HCT116 (cell line): ENCODE data around the gene HDLBP. TPM values are rescaled to one million over a fixed set of nuclear protein-coding genes. Genes with fewer than 3 reads are reported as not detected.

Experiments
- ATAC-seq: fragments of 200-7000 bp; cut with Tn5 transposase; 2 replicates; pipeline ENCODE4 v1.9.1; 2020; ENCODE audit warnings: mild to moderate bottlenecking, moderate library complexity
- BruUV-seq: library from RNA; stranded (reverse); fragments of 400-500 nt; replicated peaks from 2 replicates; lab custom pipeline; 2021; lab: Mats Ljungman, UMichigan
- CTCF ChIA-PET: fragments of 300-600 bp; sonication (Branson Sonifier 250); formaldehyde crosslinking; loops from one replicate; lab custom pipeline; 2021; ENCODE audit warnings: antibody characterized with exemption; lab: Charles Lee
- POLR2A ChIA-PET: fragments of 300-600, 350-600 bp; sonication (Branson Sonifier 250); formaldehyde crosslinking; loops from one replicate; lab custom pipeline; 2021; ENCODE audit warnings: antibody characterized with exemption; lab: Charles Lee
- RAD21 ChIA-PET, 2 experiments: fragments of 300-600 bp; sonication (Branson Sonifier 250); formaldehyde crosslinking; loops; one replicate each; lab custom pipeline; 2023; ENCODE audit warnings: low total read pairs in 2 of 2; ENCODE audit not compliant: uncharacterized antibody in 2 of 2, unreplicated experiment in 2 of 2, low non-redundant PET in 1 of 2; lab: Charles Lee
- DNase-seq: peaks from one replicate; pipeline ENCODE4 v3.0.0-alpha.2; 2010; ENCODE audit warnings: low read depth, low spot score
- H2AFZ ChIP-seq: fragments of 200-600 bp; shearing (Covaris generic), sonication (generic); 2 replicates; pipeline ENCODE4 v1.6.1; 2017; ENCODE audit warnings: low read depth, mixed run types, mixed read lengths, antibody characterized with exemption, low read length; ENCODE audit not compliant: poor library complexity, severe bottlenecking
- H3K27ac ChIP-seq: 2 replicates; pipeline ENCODE4 v1.5.1; 2012; ENCODE audit warnings: low read depth, low read length
- H3K27me3 ChIP-seq: fragments of 200-600 bp; sonication (generic); 2 replicates; pipeline ENCODE4 v1.6.1; 2016; ENCODE audit warnings: mixed run types, low read length, mixed read lengths; ENCODE audit not compliant: insufficient read depth
- H3K36me3 ChIP-seq, 2 experiments: fragments of 200-500 bp in 1 of 2; fragments of 200-600 bp in 1 of 2; sonication (Bioruptor generic) in 1 of 2; sonication (generic) in 1 of 2; 2 replicates each; pipeline versions ENCODE4 v1.5.1 to v1.6.1; 2014 to 2016; ENCODE audit warnings: low read length in 2 of 2, inconsistent platforms in 1 of 2, mixed read lengths in 1 of 2, mixed run types in 1 of 2; ENCODE audit not compliant: insufficient read depth in 2 of 2, control insufficient read depth in 1 of 2
- H3K4me1 ChIP-seq, 2 experiments: fragments of 200-600 bp in 1 of 2; sonication (generic) in 1 of 2; 2 replicates each; pipeline versions ENCODE4 v1.5.1 to v1.6.1; 2012 to 2017; ENCODE audit warnings: low read length in 2 of 2, inconsistent platforms in 1 of 2, mild to moderate bottlenecking in 1 of 2, mixed read lengths in 1 of 2, mixed run types in 1 of 2, moderate library complexity in 1 of 2; ENCODE audit not compliant: insufficient read depth in 2 of 2, control insufficient read depth in 1 of 2
- H3K4me2 ChIP-seq: fragments of 200-600 bp; sonication (generic); 2 replicates; pipeline ENCODE4 v1.6.1; 2017; ENCODE audit warnings: mixed run types, low read length, mixed read lengths
- H3K4me3 ChIP-seq, 2 experiments: fragments of 200-600 bp in 1 of 2; sonication (generic) in 1 of 2; replicated peaks in 1 of 2; 2 replicates each; pipeline ENCODE4 v1.5.1; 2011 to 2016; ENCODE audit warnings: low read length in 2 of 2, control low read depth in 1 of 2, low read depth in 1 of 2, mild to moderate bottlenecking in 1 of 2, mixed read lengths in 1 of 2, mixed run types in 1 of 2
- H3K79me2 ChIP-seq: fragments of 200-600 bp; sonication (generic); 2 replicates; pipeline ENCODE4 v1.6.1; 2017; ENCODE audit warnings: mild to moderate bottlenecking, mixed run types, low read length, moderate library complexity, mixed read lengths; ENCODE audit not compliant: insufficient read depth
- H3K9ac ChIP-seq: fragments of 200-600 bp; sonication (generic); 2 replicates; pipeline ENCODE4 v1.6.1; 2016; ENCODE audit warnings: low read length, mixed read lengths
- H3K9me2 ChIP-seq: fragments of 200-600 bp; sonication (generic), shearing (Covaris generic); 2 replicates; pipeline ENCODE4 v1.6.1; 2017; ENCODE audit warnings: mixed run types, mild to moderate bottlenecking, moderate library complexity; ENCODE audit not compliant: insufficient read depth
- H3K9me3 ChIP-seq, 2 experiments: fragments of 200-500 bp in 1 of 2; fragments of 200-600 bp in 1 of 2; sonication (Bioruptor generic) in 1 of 2; sonication (generic) in 1 of 2; 2 replicates each; pipeline ENCODE4 v1.6.1; 2014 to 2017; ENCODE audit warnings: low read length in 2 of 2, mixed read lengths in 2 of 2, inconsistent platforms in 1 of 2, low read depth in 1 of 2, mild to moderate bottlenecking in 1 of 2, mixed run types in 1 of 2, moderate library complexity in 1 of 2; ENCODE audit not compliant: control insufficient read depth in 1 of 2, insufficient read depth in 1 of 2
- H4K20me1 ChIP-seq: fragments of 200-600 bp; sonication (generic), shearing (Covaris generic); 2 replicates; pipeline ENCODE4 v1.6.1; 2017; ENCODE audit warnings: mixed run types, mild to moderate bottlenecking, moderate library complexity; ENCODE audit not compliant: insufficient read depth
- CBX3 ChIP-seq: IDR thresholded peaks from 2 replicates; pipeline ENCODE4 v1.6.1; 2012; ENCODE audit warnings: low read depth
- CEBPB ChIP-seq: IDR thresholded peaks from 2 replicates; pipeline ENCODE4 v1.6.1; 2012; ENCODE audit warnings: low read depth
- ELF1 ChIP-seq: IDR thresholded peaks from 2 replicates; pipeline ENCODE4 v1.6.1; 2012; ENCODE audit warnings: low read depth, borderline replicate concordance
- EZH2 ChIP-seq: fragments of 200-600 bp; sonication (generic); IDR thresholded peaks from 2 replicates; pipeline ENCODE4 v1.6.1; 2017; ENCODE audit warnings: antibody characterized with exemption, mixed run types
- EZH2phosphoT487 ChIP-seq: fragments of 200-600 bp; IDR thresholded peaks from 2 replicates; pipeline ENCODE4 v1.6.1; 2018; ENCODE audit warnings: antibody characterized with exemption, borderline replicate concordance
- FOSL1 ChIP-seq: IDR thresholded peaks from 2 replicates; pipeline ENCODE4 v1.6.1; 2012; ENCODE audit warnings: low read depth
- JUND ChIP-seq: IDR thresholded peaks from 2 replicates; pipeline ENCODE4 v1.6.1; 2012
- POLR2AphosphoS5 ChIP-seq: IDR thresholded peaks from 2 replicates; pipeline ENCODE4 v1.6.1; 2011; ENCODE audit warnings: mild to moderate bottlenecking, low read depth, low read length, moderate library complexity
- SIN3A ChIP-seq: IDR thresholded peaks from 2 replicates; pipeline ENCODE4 v1.6.1; 2012; ENCODE audit warnings: low read depth
- SP1 ChIP-seq: IDR thresholded peaks from 2 replicates; pipeline ENCODE4 v1.6.1; 2012; ENCODE audit warnings: low read depth
- SRF ChIP-seq: IDR thresholded peaks from 2 replicates; pipeline ENCODE4 v1.6.1; 2012; ENCODE audit warnings: low read depth
- TCF7L2 ChIP-seq: IDR thresholded peaks from 2 replicates; pipeline ENCODE4 v1.7.0; 2011; ENCODE audit warnings: borderline replicate concordance, inconsistent platforms; ENCODE audit not compliant: insufficient read depth, insufficient read length; ENCODE audit errors: extremely low read depth
- YY1 ChIP-seq: IDR thresholded peaks from 2 replicates; pipeline ENCODE4 v1.6.1; 2011; ENCODE audit warnings: low read length, low read depth, moderate library complexity, mild to moderate bottlenecking; ENCODE audit not compliant: insufficient replicate concordance; ENCODE audit errors: extremely low read depth
- ZFX ChIP-seq: fragments of 450-650 bp; IDR thresholded peaks from 2 replicates; pipeline ENCODE4 v1.6.1; 2017
- intact Hi-C: fragments of 100-400 bp; cut with micrococcal nuclease; formaldehyde crosslinking; loops from 2 replicates; pipeline ENCODE4 v1.10.0; 2022
- total RNA-seq: library from RNA; stranded (reverse); gene quantifications from one replicate; pipeline ENCODE4 v1.2.1, GENCODE V29; 2021; ENCODE audit not compliant: unreplicated experiment
- TF ChIP-seq, protein P1 (sequence below): IDR thresholded peaks from 2 replicates; pipeline ENCODE4 v1.6.1; 2012; ENCODE audit warnings: low read depth
- TF ChIP-seq, protein P2 (sequence below): IDR thresholded peaks from 2 replicates; pipeline ENCODE4 v1.6.1; 2012

HDLBP gene
- total RNA-seq, 1 experiment from 2014 or later: 462 TPM

DNA sequence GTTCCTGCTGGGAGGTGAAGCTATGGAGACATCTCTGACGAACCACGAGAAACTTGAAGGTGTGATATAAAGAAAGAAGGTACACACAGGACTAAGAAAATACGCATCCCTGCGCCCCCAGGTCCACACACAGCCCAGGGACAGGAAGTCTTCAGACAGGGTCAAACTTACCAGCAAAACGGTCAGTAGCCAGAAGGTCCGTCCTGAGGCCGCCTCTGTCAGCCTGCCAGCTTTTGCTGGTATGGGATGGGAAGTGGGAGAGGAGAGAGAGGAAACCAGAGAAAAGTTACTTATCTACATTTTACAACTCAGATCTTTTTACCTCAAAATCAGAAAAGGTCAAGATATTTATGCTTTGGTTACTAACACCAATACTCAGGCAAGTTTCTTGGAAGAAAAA lies 47.2 kb downstream of the HDLBP start (continued):
- TF ChIP-seq, protein P1, sequence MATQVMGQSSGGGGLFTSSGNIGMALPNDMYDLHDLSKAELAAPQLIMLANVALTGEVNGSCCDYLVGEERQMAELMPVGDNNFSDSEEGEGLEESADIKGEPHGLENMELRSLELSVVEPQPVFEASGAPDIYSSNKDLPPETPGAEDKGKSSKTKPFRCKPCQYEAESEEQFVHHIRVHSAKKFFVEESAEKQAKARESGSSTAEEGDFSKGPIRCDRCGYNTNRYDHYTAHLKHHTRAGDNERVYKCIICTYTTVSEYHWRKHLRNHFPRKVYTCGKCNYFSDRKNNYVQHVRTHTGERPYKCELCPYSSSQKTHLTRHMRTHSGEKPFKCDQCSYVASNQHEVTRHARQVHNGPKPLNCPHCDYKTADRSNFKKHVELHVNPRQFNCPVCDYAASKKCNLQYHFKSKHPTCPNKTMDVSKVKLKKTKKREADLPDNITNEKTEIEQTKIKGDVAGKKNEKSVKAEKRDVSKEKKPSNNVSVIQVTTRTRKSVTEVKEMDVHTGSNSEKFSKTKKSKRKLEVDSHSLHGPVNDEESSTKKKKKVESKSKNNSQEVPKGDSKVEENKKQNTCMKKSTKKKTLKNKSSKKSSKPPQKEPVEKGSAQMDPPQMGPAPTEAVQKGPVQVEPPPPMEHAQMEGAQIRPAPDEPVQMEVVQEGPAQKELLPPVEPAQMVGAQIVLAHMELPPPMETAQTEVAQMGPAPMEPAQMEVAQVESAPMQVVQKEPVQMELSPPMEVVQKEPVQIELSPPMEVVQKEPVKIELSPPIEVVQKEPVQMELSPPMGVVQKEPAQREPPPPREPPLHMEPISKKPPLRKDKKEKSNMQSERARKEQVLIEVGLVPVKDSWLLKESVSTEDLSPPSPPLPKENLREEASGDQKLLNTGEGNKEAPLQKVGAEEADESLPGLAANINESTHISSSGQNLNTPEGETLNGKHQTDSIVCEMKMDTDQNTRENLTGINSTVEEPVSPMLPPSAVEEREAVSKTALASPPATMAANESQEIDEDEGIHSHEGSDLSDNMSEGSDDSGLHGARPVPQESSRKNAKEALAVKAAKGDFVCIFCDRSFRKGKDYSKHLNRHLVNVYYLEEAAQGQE: no peak
- TF ChIP-seq JUND (no peak), POLR2AphosphoS5 (no peak), YY1 (no peak), EZH2 (no peak)
- TF ChIP-seq, all 23 proteins: peak for 0

DNA sequence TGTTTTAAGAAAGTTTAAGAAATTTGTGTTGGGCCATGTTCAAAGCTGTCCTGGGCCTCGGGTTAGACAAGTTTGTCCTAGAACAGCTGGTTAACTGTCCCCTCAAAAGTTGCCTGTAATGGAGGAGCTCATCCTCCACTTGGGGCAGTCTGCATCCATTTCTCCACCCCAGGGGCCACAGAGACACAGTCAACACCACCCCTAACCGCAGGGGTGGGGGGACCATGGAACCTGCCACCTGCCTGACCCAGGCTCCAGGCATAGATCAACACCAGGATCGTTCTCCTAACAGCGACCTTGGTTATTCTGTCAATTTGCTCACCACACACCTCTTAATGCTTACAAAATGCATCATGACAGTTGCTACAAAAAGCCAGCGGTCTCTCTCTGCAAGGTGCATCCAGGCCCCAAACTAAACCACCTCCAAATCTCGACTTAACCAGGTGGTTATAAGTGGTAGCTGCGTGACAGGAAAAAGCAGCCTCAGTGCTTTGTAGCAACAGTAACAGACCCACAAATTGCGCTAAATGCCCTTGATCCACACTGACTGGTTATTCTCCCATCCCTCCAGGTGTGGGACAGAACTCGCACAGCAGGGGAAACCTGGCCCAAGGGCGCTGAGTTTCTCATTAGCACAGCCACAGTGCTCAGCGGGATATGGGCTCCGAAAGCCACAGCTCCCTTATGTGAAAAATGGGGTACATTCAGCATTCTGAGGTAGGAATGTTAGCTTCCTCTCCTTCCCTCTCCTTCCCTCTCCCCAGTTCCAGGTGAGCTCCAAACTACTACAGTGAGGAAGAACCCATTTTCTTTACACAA lies 48.0 kb downstream of the HDLBP start:
- CTCF ChIA-PET: no interaction called here
- no TSS peak for BruUV-seq
- intact Hi-C loops: no loop called here
- Histone ChIP-seq H3K9me3 (no peaks in the 10 kb centered on the region), H3K4me1 (peaks cover 14 to 29% of the 10 kb centered on the region in 2 experiments; a peak in 2 of 4 replicates), H2AFZ (no peak overlapping the region), H3K4me3 (no peak overlapping the region), H3K9me2 (no peaks in the 10 kb centered on the region), H3K27me3 (no peaks in the 10 kb centered on the region), H3K4me2 (no peak overlapping the region), H3K27ac (no peak overlapping the region), H3K9ac (no peak overlapping the region), H3K79me2 (peaks cover 91% of the 10 kb centered on the region), H3K36me3 (peaks cover 38 to 44% of the 10 kb centered on the region in 2 experiments), H4K20me1 (peaks cover 17% of the 10 kb centered on the region; the same call in 1 of the 2 replicates)
- no peak for DNase-seq
- POLR2A ChIA-PET: no interaction called here
- ATAC-seq: no peak
- TF ChIP-seq SRF: no peak
- TF ChIP-seq, protein P1: no peak
- no peak for TF ChIP-seq CBX3
- TF ChIP-seq, protein P2, sequence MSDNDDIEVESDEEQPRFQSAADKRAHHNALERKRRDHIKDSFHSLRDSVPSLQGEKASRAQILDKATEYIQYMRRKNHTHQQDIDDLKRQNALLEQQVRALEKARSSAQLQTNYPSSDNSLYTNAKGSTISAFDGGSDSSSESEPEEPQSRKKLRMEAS: no peak
- no peak for TF ChIP-seq TCF7L2
- no peak for TF ChIP-seq FOSL1
- TF ChIP-seq EZH2phosphoT487: no peak
- TF ChIP-seq ZFX: no peak
- no peak for TF ChIP-seq CEBPB
- TF ChIP-seq YY1: no peak
- no peak for TF ChIP-seq SP1
- TF ChIP-seq ELF1: no peak
- no peak for TF ChIP-seq SIN3A
- RAD21 ChIA-PET: no interaction called here
